ENCODE results near the gene CTTNBP2NL. TPM values are rescaled to one million over a fixed set of nuclear protein-coding genes. Genes with fewer than 3 reads are reported as not detected.
"Not testable (repeated sequence)": the region's sequence is repeated elsewhere in the genome, so short reads cannot be mapped to it uniquely, and the experiment has no call there.

The CTTNBP2NL gene
- total RNA-seq, 2 donors from 2014 or later, result 83.3 to 85.1 TPM

- ATAC-seq, result peak; percentile 6
- DNase-seq, result no peak
- intact Hi-C loops (cut with DNase I, micrococcal nuclease), result no loop called here
Observed at GRCh38 chr1:112448904-112449629, 53.1 kb downstream of the CTTNBP2NL start.

GRCh38 chr1:112449630-112449983, 53.6 kb downstream of the CTTNBP2NL start:
- no peak for DNase-seq
- ATAC-seq, result peak; percentile 66
- intact Hi-C loops (cut with DNase I, micrococcal nuclease), result no loop called here

GRCh38 chr1:112450773-112451172, 54.8 kb downstream of the CTTNBP2NL start:
- no peak for ATAC-seq
- intact Hi-C loops (cut with DNase I, micrococcal nuclease), result no loop called here
- no peak for DNase-seq

GRCh38 chr1:112451301-112451700, 55.3 kb downstream of the CTTNBP2NL start:
- ATAC-seq; intact Hi-C loops (cut with DNase I, micrococcal nuclease); DNase-seq: not testable (repeated sequence)

- no peak for DNase-seq
- no peak for ATAC-seq
- intact Hi-C loops (cut with DNase I, micrococcal nuclease), result no loop called here
Observed at GRCh38 chr1:112453876-112454275, 57.9 kb downstream of the CTTNBP2NL start.

GRCh38 chr1:112454316-112454715, 58.3 kb downstream of the CTTNBP2NL start:
- ATAC-seq (no peak), DNase-seq (no peak)
- intact Hi-C loops (cut with DNase I, micrococcal nuclease), result no loop called here

GRCh38 chr1:112457241-112457640, 61.2 kb downstream of the CTTNBP2NL start:
- DNase-seq, result no peak
- ATAC-seq, result no peak
- intact Hi-C loops (cut with DNase I, micrococcal nuclease), result no loop called here

- intact Hi-C loops (cut with DNase I, micrococcal nuclease), result no loop called here
- ATAC-seq, result no peak
- DNase-seq, result no peak
Observed at GRCh38 chr1:112457955-112458354, 61.9 kb downstream of the CTTNBP2NL start.

- DNase-seq (no peak), ATAC-seq (no peak)
- intact Hi-C loops (cut with DNase I, micrococcal nuclease), result no loop called here
Observed at GRCh38 chr1:112458756-112459155, 62.7 kb downstream of the CTTNBP2NL start.

GRCh38 chr1:112460615-112461014, 64.6 kb downstream of the CTTNBP2NL start:
- no peak for DNase-seq
- no peak for ATAC-seq

GRCh38 chr1:112461200-112461871, 65.3 kb downstream of the CTTNBP2NL start:
- ATAC-seq (peak; percentile 15), DNase-seq (no peak)
- intact Hi-C loops (cut with DNase I, micrococcal nuclease), result loop anchor here in 1 of 2 donors (10.0 kb wide), 1 partner anchor 67 kb away; the partner anchor contains the start of gene CTTNBP2NL

More at GRCh38 chr1:112460615-112461014, 64.6 kb downstream of the CTTNBP2NL start:
- intact Hi-C loops (cut with DNase I, micrococcal nuclease), result loop anchor here in 1 of 2 donors (10.0 kb wide), 1 partner anchor 66 kb away; the partner anchor contains the start of gene CTTNBP2NL

GRCh38 chr1:112462953-112463279, 66.9 kb downstream of the CTTNBP2NL start:
- intact Hi-C loops (cut with DNase I, micrococcal nuclease), result loop anchor here in 1 of 2 donors (10.0 kb wide), 1 partner anchor 68 kb away; the partner anchor contains the start of gene CTTNBP2NL
- no peak for DNase-seq
- no peak for ATAC-seq

- ATAC-seq (peak; percentile 40), DNase-seq (peak; percentile 15 to 38)
- intact Hi-C loops (cut with DNase I, micrococcal nuclease), result loop anchor here in 1 of 2 donors (10.0 kb wide), 1 partner anchor 70 kb away; the partner anchor contains the start of gene CTTNBP2NL
Observed at GRCh38 chr1:112464501-112464900, 68.5 kb downstream of the CTTNBP2NL start.

GRCh38 chr1:112465122-112465521, 69.1 kb downstream of the CTTNBP2NL start:
- ATAC-seq, result peak; percentile 11
- intact Hi-C loops (cut with DNase I, micrococcal nuclease), result loop anchor here (5.0 to 10.0 kb wide), 2 partner anchors 70 to 73 kb away; partner anchors contain the start of gene CTTNBP2NL (in 1 of the 2)
- no peak for DNase-seq

GRCh38 chr1:112466078-112466660, 70.2 kb downstream of the CTTNBP2NL start:
- ATAC-seq (peak; percentile 82), DNase-seq (peak; percentile 95 to 98)
- intact Hi-C loops (cut with DNase I, micrococcal nuclease), result loop anchor here (5.0 to 10.0 kb wide), 2 partner anchors 71 to 74 kb away; partner anchors contain the start of gene CTTNBP2NL (in 1 of the 2)

- DNase-seq; intact Hi-C loops (cut with DNase I, micrococcal nuclease); ATAC-seq: not testable (repeated sequence)
Observed at GRCh38 chr1:112470324-112470723, 74.3 kb downstream of the CTTNBP2NL start.

GRCh38 chr1:112470966-112471365, 75.0 kb downstream of the CTTNBP2NL start:
- DNase-seq (no peak), ATAC-seq (no peak)
- intact Hi-C loops (cut with DNase I, micrococcal nuclease), result no loop called here

- ATAC-seq (no peak), DNase-seq (no peak)
- intact Hi-C loops (cut with DNase I, micrococcal nuclease), result no loop called here
Observed at GRCh38 chr1:112472142-112472541, 76.1 kb downstream of the CTTNBP2NL start.

- no peak for ATAC-seq
- intact Hi-C loops (cut with DNase I, micrococcal nuclease), result no loop called here
- no peak for DNase-seq
Observed at GRCh38 chr1:112477550-112477949, 81.5 kb downstream of the CTTNBP2NL start.
